GM12878 (cell line): ENCODE results near the gene PLAGL1.

ENCODE experiments used
- E2F8 ChIP-seq: fragments of 450-650 bp; IDR thresholded peaks from 2 replicates; pipeline ENCODE4 v1.6.1; 2018; ENCODE audit warnings: mild to moderate bottlenecking, low read depth, moderate library complexity; ENCODE audit not compliant: partially characterized antibody
- ESRRA ChIP-seq: IDR thresholded peaks from 2 replicates; pipeline ENCODE4 v1.6.1; 2012; ENCODE audit warnings: mild to moderate bottlenecking, low read length, improper control_type of control experiment
- GABPA ChIP-seq: IDR thresholded peaks from 2 replicates; pipeline ENCODE4 v1.6.1; 2014; ENCODE audit warnings: antibody characterized with exemption, low read depth, mild to moderate bottlenecking, inconsistent platforms
- NFYB ChIP-seq: IDR thresholded peaks from 2 replicates; pipeline ENCODE4 v1.6.1; 2011; ENCODE audit warnings: low read depth, mild to moderate bottlenecking, low read length, improper control_type of control experiment, moderate library complexity; ENCODE audit not compliant: insufficient read depth
- YY1 ChIP-seq: IDR thresholded peaks from 2 replicates; pipeline ENCODE4 v1.6.1; 2011; ENCODE audit warnings: low read depth, mild to moderate bottlenecking, low read length

- TF ChIP-seq YY1, result no peak
- no peak for TF ChIP-seq ESRRA
- TF ChIP-seq NFYB, result no peak
- TF ChIP-seq GABPA, result no peak
- no peak for TF ChIP-seq E2F8
Measured at GRCh38 chr6:144023216-144023615, 15.2 kb upstream of the PLAGL1 start.
